Vagina (tissue), 2 donors: ENCODE measurements around the gene ALDH9A1. TPM values are rescaled to one million over a fixed set of nuclear protein-coding genes. Genes with fewer than 3 reads are reported as not detected.
"Not testable (repeated sequence)": the region's sequence is repeated elsewhere in the genome, so short reads cannot be mapped to it uniquely, and the experiment has no call there.

Experiments
- DNase-seq, 2 donors: peaks; one replicate each; pipeline ENCODE4 v3.0.0-alpha.2; 2017; ENCODE audit errors: extremely low spot score in 2 of 2
- H3K27ac ChIP-seq: fragments of 200-600 bp; sonication (generic); one replicate; pipeline ENCODE4 v1.5.1; 2019
- H3K27me3 ChIP-seq: fragments of 200-600 bp; sonication (generic); one replicate; pipeline ENCODE4 v1.5.1; 2019
- H3K36me3 ChIP-seq, 2 donors: fragments of 200-600 bp; sonication (generic); one replicate each; pipeline ENCODE4 v1.5.1; 2017 to 2019
- H3K4me1 ChIP-seq: fragments of 200-600 bp; sonication (generic); one replicate; pipeline ENCODE4 v1.5.1; 2019
- H3K4me3 ChIP-seq, 2 donors: fragments of 200-600 bp; sonication (generic); 1 replicate in 1 of 2; 2 replicates in 1 of 2; pipeline ENCODE4 v1.5.1; 2016 to 2019
- H3K9me3 ChIP-seq: fragments of 200-600 bp; sonication (generic); one replicate; pipeline ENCODE4 v1.5.1; 2019
- CTCF ChIP-seq, 3 experiments: fragments of 450-650 bp in 2 of 3; fragments of 200-600 bp in 1 of 3; sonication (generic) in 1 of 3; IDR thresholded peaks; one replicate each; pipeline ENCODE4 v1.5.1; 2017 to 2019; ENCODE audit warnings: antibody characterized with exemption in 3 of 3, mild to moderate bottlenecking in 2 of 3, moderate library complexity in 2 of 3
- POLR2A ChIP-seq, 2 donors: fragments of 450-650 bp; IDR thresholded peaks; one replicate each; pipeline ENCODE4 v1.6.1; 2017; ENCODE audit warnings: antibody characterized with exemption in 2 of 2, mild to moderate bottlenecking in 2 of 2, moderate library complexity in 2 of 2
- POLR2AphosphoS5 ChIP-seq, 2 donors: sonication (generic); formaldehyde crosslinking; IDR thresholded peaks; one replicate each; pipeline ENCODE4 v1.9.0; 2017; ENCODE audit warnings: antibody characterized with exemption in 2 of 2, mild to moderate bottlenecking in 2 of 2, low read depth in 1 of 2; ENCODE audit not compliant: insufficient read depth in 1 of 2
- intact Hi-C: fragments of 100-400 bp; cut with DNase I; formaldehyde crosslinking; loops from one replicate; pipeline ENCODE4 v1.15.1; 2023
- total RNA-seq: library from RNA; depleted of rRNA; stranded (reverse); fragments of >200 nt; gene quantifications from one replicate; pipeline ENCODE4 v1.2.3, GENCODE V29; 2016

ALDH9A1 gene
- total RNA-seq, 1 donor from 2014 or later, result 57.5 TPM

GRCh38 chr1:165666152-165666825 is 32.1 kb downstream of the ALDH9A1 start:
- no peaks in the 10 kb centered on the region for H3K4me1 ChIP-seq
- DNase-seq, result no peak
- intact Hi-C loops, result no loop called here
- peaks cover 0 to 74% of the 10 kb centered on the region in 2 donors for H3K36me3 ChIP-seq
- no peak overlapping the region for H3K4me3 ChIP-seq
- H3K27ac ChIP-seq, result no peak overlapping the region
- H3K9me3 ChIP-seq, result no peaks in the 10 kb centered on the region
- H3K27me3 ChIP-seq, result no peaks in the 10 kb centered on the region
- no peak for TF ChIP-seq CTCF (IDR thresholded peaks at IDR 0.05)
- TF ChIP-seq POLR2A (IDR thresholded peaks at IDR 0.05), result no peak
- TF ChIP-seq POLR2AphosphoS5 (IDR thresholded peaks at IDR 0.05; ENCODE audit: insufficient read depth in 1 of 2, low read depth in 1 of 2), result no peak

GRCh38 chr1:165662186-165662585 is 36.2 kb downstream of the ALDH9A1 start:
- Histone ChIP-seq H3K9me3 (no peaks in the 10 kb centered on the region), H3K27ac (no peak overlapping the region), H3K4me1 (no peaks in the 10 kb centered on the region), H3K27me3 (no peaks in the 10 kb centered on the region), H3K4me3 (no peak overlapping the region), H3K36me3 (peaks cover 0 to 51% of the 10 kb centered on the region in 2 donors)
- intact Hi-C loops, result no loop called here
- TF ChIP-seq CTCF (IDR thresholded peaks at IDR 0.05) (no peak), POLR2AphosphoS5 (IDR thresholded peaks at IDR 0.05; ENCODE audit: insufficient read depth in 1 of 2, low read depth in 1 of 2) (no peak)
- no peak for DNase-seq

- DNase-seq, result no peak
- no peak overlapping the region for H3K27ac ChIP-seq
- TF ChIP-seq POLR2A (IDR thresholded peaks at IDR 0.05) (no peak), POLR2AphosphoS5 (IDR thresholded peaks at IDR 0.05; ENCODE audit: insufficient read depth in 1 of 2, low read depth in 1 of 2) (no peak), CTCF (IDR thresholded peaks at IDR 0.05) (no peak)
- H3K4me3 ChIP-seq, result no peak overlapping the region
- H3K9me3 ChIP-seq, result no peaks in the 10 kb centered on the region
- intact Hi-C loops, result no loop called here
- peaks cover 0 to 50% of the 10 kb centered on the region in 2 donors for H3K36me3 ChIP-seq
- no peaks in the 10 kb centered on the region for H3K4me1 ChIP-seq
- no peaks in the 10 kb centered on the region for H3K27me3 ChIP-seq
Measured at GRCh38 chr1:165661703-165662102, 36.7 kb downstream of the ALDH9A1 start.

- H3K4me1 ChIP-seq, result no peaks in the 10 kb centered on the region
- no peaks in the 10 kb centered on the region for H3K27me3 ChIP-seq
- H3K27ac ChIP-seq, result no peak overlapping the region
- TF ChIP-seq CTCF (IDR thresholded peaks at IDR 0.05) (no peak), POLR2A (IDR thresholded peaks at IDR 0.05) (no peak), POLR2AphosphoS5 (IDR thresholded peaks at IDR 0.05; ENCODE audit: insufficient read depth in 1 of 2, low read depth in 1 of 2) (no peak)
- no peak overlapping the region for H3K4me3 ChIP-seq
- H3K9me3 ChIP-seq, result no peaks in the 10 kb centered on the region
- intact Hi-C loops, result no loop called here
- DNase-seq, result no peak
- peaks cover 0 to 44% of the 10 kb centered on the region in 2 donors for H3K36me3 ChIP-seq
Measured at GRCh38 chr1:165659581-165659895, 38.8 kb downstream of the ALDH9A1 start.

GRCh38 chr1:165658766-165659580 is 39.4 kb downstream of the ALDH9A1 start:
- not testable (repeated sequence) for H3K27me3 ChIP-seq, H3K27ac ChIP-seq, H3K4me1 ChIP-seq

More at GRCh38 chr1:165658766-165659580, 39.4 kb downstream of the ALDH9A1 start:
- H3K9me3 ChIP-seq, intact Hi-C loops, H3K4me3 ChIP-seq, DNase-seq: not testable (repeated sequence)
- peaks cover 0 to 44% of the 10 kb centered on the region in 2 donors for H3K36me3 ChIP-seq
